Activated T-cell treated with anti-CD3 and anti-CD28 coated beads, Interleukin-2, amount 50 U/mL, for 4 hours (primary cell): ENCODE data around the gene CYP39A1. TPM values are rescaled to one million over a fixed set of nuclear protein-coding genes. Genes with fewer than 3 reads are reported as not detected.

Experiments
- ATAC-seq, 2 donors: fragments of 200-7000 bp; cut with Tn5 transposase; one replicate each; pipeline ENCODE4 v1.10.0; 2021
- DNase-seq: peaks from one replicate; pipeline ENCODE4 v3.0.0-alpha.2; 2020
- H3K27me3 Mint-ChIP-seq: one replicate; pipeline ENCODE4 v1.8.0; 2021; ENCODE audit warnings: low read depth, mixed read lengths
- H3K36me3 Mint-ChIP-seq: one replicate; pipeline ENCODE4 v1.8.0; 2022; ENCODE audit warnings: mixed read lengths; ENCODE audit not compliant: insufficient read depth
- H3K4me1 Mint-ChIP-seq: one replicate; pipeline ENCODE4 v1.8.0; 2021; ENCODE audit warnings: low read depth, mixed read lengths
- H3K4me3 Mint-ChIP-seq: one replicate; pipeline ENCODE4 v1.8.0; 2021; ENCODE audit warnings: mild to moderate bottlenecking, moderate library complexity, mixed read lengths
- H3K9me3 Mint-ChIP-seq: one replicate; pipeline ENCODE4 v1.8.0; 2021; ENCODE audit warnings: mixed read lengths
- total RNA-seq, 3 donors: library from RNA; stranded (reverse); gene quantifications; one replicate each; pipeline ENCODE4 v1.2.1, GENCODE V29; 2021

Gene CYP39A1
- total RNA-seq, 3 donors from 2014 or later = not detected

DNA sequence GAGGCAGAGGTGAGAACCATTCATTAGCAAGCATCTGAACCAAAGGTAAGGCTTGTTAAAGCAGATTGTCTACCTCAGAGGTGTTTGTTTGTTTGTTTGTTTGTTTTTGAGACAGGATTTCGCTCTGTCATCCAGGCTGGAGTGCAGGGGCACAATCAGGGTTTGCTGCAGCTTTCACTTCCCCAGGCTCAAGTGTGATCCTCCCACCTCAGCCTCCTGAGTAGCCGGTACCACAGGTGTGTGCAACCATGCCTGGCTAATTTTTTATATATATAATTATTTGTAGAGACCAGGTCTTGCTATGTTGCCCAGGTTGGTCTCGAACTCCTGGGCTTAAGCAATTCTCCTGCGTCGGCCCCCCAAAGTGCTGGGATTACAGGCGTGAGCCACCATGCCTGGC is 17.2 kb downstream of the CYP39A1 start:
- H3K4me3 Mint-ChIP-seq = no peak overlapping the region
- no peaks in the 10 kb centered on the region for H3K36me3 Mint-ChIP-seq
- H3K27me3 Mint-ChIP-seq = peaks cover 16% of the 10 kb centered on the region
- no peaks in the 10 kb centered on the region for H3K9me3 Mint-ChIP-seq
- DNase-seq (no peak), ATAC-seq (no peak)
- H3K4me1 Mint-ChIP-seq = no peaks in the 10 kb centered on the region

GRCh38 chr6:46632053-46632452 is 20.6 kb downstream of the CYP39A1 start:
- DNase-seq (no peak), ATAC-seq (no peak)
- H3K27me3 Mint-ChIP-seq = peaks cover 4% of the 10 kb centered on the region
- H3K4me3 Mint-ChIP-seq = no peak overlapping the region
- no peaks in the 10 kb centered on the region for H3K36me3 Mint-ChIP-seq
- H3K4me1 Mint-ChIP-seq = no peaks in the 10 kb centered on the region
- H3K9me3 Mint-ChIP-seq = no peaks in the 10 kb centered on the region

DNA sequence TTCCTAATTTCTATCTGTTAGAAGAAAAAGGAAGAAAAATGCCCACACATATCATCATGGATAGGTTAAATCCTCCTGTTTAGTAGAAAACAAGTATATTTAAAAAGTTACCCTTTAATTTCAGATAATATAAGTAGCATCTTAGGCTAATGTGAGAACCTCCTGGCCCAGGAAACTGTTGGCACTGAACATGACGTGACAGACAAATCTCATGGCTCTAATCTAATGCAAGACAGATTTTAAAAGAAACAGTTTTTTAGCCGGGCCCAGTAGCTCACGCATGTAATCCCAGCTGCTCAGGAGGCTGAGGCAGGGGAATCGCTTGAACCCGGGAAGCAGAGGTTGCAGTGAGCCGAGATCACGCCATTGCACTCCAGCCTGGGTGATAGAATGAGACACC is 22.9 kb downstream of the CYP39A1 start:
- Mint-ChIP-seq H3K4me1 (peaks cover 5% of the 10 kb centered on the region), H3K9me3 (no peaks in the 10 kb centered on the region), H3K36me3 (no peaks in the 10 kb centered on the region), H3K27me3 (peaks cover 2% of the 10 kb centered on the region), H3K4me3 (no peak overlapping the region)
- ATAC-seq = no peak
- DNase-seq = no peak

DNA sequence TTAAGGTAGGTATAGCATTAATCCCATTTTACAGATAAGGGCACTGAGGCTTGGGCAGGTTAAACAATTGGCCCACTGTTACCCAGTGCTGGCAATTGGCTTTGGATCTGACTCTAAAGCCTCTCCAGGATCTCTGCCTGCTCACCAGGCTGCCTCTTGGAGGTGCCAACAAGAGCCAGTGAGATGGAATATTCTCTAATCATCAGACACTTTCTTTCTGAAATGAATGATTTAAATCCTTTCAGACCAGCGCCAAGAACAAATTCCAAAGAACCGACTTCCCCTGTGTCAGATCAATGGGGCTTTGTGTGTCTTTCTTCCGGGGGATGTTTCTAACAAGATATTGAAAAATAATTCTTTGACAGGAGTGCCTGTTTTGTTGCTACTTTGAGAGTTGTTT is 23.6 kb downstream of the CYP39A1 start:
- ATAC-seq = no peak
- Mint-ChIP-seq H3K9me3 (no peaks in the 10 kb centered on the region), H3K27me3 (peaks cover 2% of the 10 kb centered on the region), H3K4me3 (no peak overlapping the region), H3K4me1 (peaks cover 5% of the 10 kb centered on the region), H3K36me3 (no peaks in the 10 kb centered on the region)
- no peak for DNase-seq

- ATAC-seq (no peak), DNase-seq (no peak)
- H3K4me1 Mint-ChIP-seq = peaks cover 5% of the 10 kb centered on the region
- no peak overlapping the region for H3K4me3 Mint-ChIP-seq
- peaks cover 2% of the 10 kb centered on the region for H3K27me3 Mint-ChIP-seq
- H3K9me3 Mint-ChIP-seq = no peaks in the 10 kb centered on the region
- no peaks in the 10 kb centered on the region for H3K36me3 Mint-ChIP-seq
Measured at GRCh38 chr6:46628498-46628897, 24.1 kb downstream of the CYP39A1 start.

DNA sequence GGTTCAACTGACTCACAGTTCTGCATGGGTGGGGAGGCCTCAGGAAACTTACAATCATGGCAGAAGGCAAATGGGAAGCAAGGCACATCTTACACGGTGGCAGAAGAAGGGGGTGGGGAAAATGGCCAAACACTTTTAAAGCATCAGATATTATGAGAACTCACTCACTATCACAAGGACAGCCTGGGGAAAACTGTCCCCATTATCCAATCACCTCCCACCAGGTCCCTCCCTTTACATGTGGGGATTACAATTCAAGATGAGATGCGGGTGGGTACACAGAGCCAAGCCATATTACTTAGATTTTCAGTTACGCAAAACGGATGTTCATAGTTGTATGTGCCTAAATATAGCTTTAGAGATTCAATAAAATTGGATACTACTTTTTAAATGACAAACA is 25.6 kb downstream of the CYP39A1 start:
- DNase-seq = no peak
- no peaks in the 10 kb centered on the region for H3K9me3 Mint-ChIP-seq
- H3K27me3 Mint-ChIP-seq = no peaks in the 10 kb centered on the region
- no peak overlapping the region for H3K4me3 Mint-ChIP-seq
- H3K4me1 Mint-ChIP-seq = peaks cover 5% of the 10 kb centered on the region
- no peak for ATAC-seq
- no peaks in the 10 kb centered on the region for H3K36me3 Mint-ChIP-seq

DNA sequence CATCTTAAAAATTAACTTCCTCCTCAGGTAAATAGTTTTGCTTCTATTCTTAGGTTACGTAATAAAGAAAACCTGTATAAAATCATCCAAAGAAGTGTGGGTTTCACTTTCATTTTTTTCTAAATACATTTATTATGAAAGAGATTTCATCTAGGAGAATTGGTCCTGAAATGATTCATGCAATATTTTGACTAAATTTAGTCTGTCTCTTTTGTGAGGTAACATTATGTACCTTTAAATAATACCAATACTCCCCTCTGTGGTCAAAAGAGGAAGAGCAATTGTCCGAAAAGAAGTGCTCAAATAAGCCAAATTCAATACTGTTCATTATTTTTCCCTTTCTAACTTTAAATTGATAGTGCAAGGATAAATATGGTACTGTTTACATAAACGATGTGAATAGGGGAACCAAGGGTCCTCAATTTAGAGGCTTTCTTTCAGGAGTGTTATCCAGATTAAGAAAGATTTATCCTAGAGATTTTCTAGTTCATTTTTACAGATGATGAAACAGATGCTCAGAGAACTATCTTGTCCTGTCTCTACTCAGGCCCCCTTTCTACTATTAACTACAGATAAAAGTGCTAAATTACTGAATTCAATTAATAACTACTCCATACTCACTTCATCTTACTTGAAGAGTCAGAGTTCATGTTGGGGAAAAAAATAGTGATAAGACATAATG is 26.2 kb downstream of the CYP39A1 start:
- H3K27me3 Mint-ChIP-seq = peaks cover 2% of the 10 kb centered on the region
- H3K4me3 Mint-ChIP-seq = no peak overlapping the region
- H3K36me3 Mint-ChIP-seq = no peaks in the 10 kb centered on the region
- no peak for DNase-seq
- H3K4me1 Mint-ChIP-seq = peaks cover 5% of the 10 kb centered on the region
- peak in 1 of 2 donors; percentile 18 for ATAC-seq
- no peaks in the 10 kb centered on the region for H3K9me3 Mint-ChIP-seq

GRCh38 chr6:46618726-46619125 is 33.9 kb downstream of the CYP39A1 start:
- peaks cover 9% of the 10 kb centered on the region for H3K27me3 Mint-ChIP-seq
- H3K4me1 Mint-ChIP-seq = no peaks in the 10 kb centered on the region
- no peak for ATAC-seq
- no peaks in the 10 kb centered on the region for H3K36me3 Mint-ChIP-seq
- H3K4me3 Mint-ChIP-seq = no peak overlapping the region
- no peak for DNase-seq
- H3K9me3 Mint-ChIP-seq = no peaks in the 10 kb centered on the region

- H3K4me3 Mint-ChIP-seq = no peak overlapping the region
- peaks cover 5% of the 10 kb centered on the region for H3K27me3 Mint-ChIP-seq
- H3K9me3 Mint-ChIP-seq = no peaks in the 10 kb centered on the region
- H3K36me3 Mint-ChIP-seq = no peaks in the 10 kb centered on the region
- no peak for DNase-seq
- no peaks in the 10 kb centered on the region for H3K4me1 Mint-ChIP-seq
- no peak for ATAC-seq
Measured at GRCh38 chr6:46612645-46613044, 40.0 kb downstream of the CYP39A1 start.

- DNase-seq (no peak), ATAC-seq (no peak)
- peaks cover 5% of the 10 kb centered on the region for H3K27me3 Mint-ChIP-seq
- H3K4me3 Mint-ChIP-seq = no peak overlapping the region
- H3K9me3 Mint-ChIP-seq = no peaks in the 10 kb centered on the region
- no peaks in the 10 kb centered on the region for H3K4me1 Mint-ChIP-seq
- no peaks in the 10 kb centered on the region for H3K36me3 Mint-ChIP-seq
Measured at GRCh38 chr6:46610862-46611553, 41.6 kb downstream of the CYP39A1 start.

DNA sequence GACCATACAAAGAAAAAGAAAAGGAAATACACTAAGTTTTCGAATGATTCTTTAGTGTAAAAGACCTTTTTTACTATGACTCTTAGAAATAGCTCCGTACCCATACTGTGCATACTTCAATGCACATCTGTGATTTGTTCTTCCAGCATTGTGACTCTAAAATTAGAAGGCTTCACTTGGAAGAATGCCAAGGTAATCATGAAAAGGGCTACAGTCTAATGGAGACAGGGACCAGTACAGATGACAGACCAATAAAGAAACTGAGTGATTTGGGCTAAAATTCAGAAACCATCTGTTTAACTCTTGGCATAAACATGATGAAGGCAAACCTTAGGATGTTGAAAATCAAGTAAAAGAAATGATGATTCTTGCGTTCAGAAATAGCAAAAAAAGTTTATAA is 46.3 kb downstream of the CYP39A1 start:
- Mint-ChIP-seq H3K4me3 (no peak overlapping the region), H3K27me3 (peaks cover 2% of the 10 kb centered on the region), H3K36me3 (no peaks in the 10 kb centered on the region), H3K4me1 (no peaks in the 10 kb centered on the region), H3K9me3 (no peaks in the 10 kb centered on the region)
- ATAC-seq (no peak), DNase-seq (no peak)

DNA sequence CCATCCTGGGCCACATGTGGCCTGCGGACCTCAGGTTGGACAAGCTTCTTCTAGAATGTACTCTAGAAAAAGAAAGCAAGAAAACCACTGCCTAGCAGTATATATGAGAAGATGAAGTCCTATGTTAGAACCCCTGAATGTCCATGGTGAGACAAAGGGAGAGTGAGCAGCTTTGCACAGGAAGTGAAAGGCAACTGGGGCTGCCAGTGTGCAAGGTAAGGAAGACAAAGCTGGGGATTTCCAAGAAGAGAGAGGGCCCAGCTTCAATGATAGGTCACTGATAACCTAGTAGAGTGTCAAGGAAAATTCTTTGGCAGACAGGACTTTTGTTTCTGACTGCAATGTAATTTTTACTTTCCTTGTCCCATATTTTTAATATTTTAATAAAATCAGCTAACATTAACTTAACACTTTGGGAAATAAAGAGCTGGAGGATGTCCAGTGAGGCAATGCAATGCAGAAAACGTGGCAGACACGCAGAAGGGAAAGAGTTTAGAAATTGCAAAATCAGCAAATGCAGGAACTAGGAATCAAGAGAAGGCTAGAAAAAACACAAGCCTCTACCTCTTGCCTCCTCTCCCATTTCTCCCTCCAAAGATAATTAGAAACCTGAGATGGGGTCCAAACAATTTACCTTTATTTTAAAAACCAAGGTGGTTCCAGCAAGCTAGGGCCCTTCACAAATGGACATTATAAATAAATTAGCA is 47.4 kb downstream of the CYP39A1 start:
- ATAC-seq = no peak
- Mint-ChIP-seq H3K4me3 (no peak overlapping the region), H3K9me3 (no peaks in the 10 kb centered on the region), H3K27me3 (peaks cover 9% of the 10 kb centered on the region), H3K4me1 (no peaks in the 10 kb centered on the region), H3K36me3 (no peaks in the 10 kb centered on the region)
- DNase-seq = no peak

- no peaks in the 10 kb centered on the region for H3K4me1 Mint-ChIP-seq
- H3K36me3 Mint-ChIP-seq = no peaks in the 10 kb centered on the region
- H3K27me3 Mint-ChIP-seq = peaks cover 18% of the 10 kb centered on the region
- no peak for DNase-seq
- no peak overlapping the region for H3K4me3 Mint-ChIP-seq
- H3K9me3 Mint-ChIP-seq = peaks cover 11% of the 10 kb centered on the region
- no peak for ATAC-seq
Measured at GRCh38 chr6:46598215-46598614, 54.4 kb downstream of the CYP39A1 start.

DNA sequence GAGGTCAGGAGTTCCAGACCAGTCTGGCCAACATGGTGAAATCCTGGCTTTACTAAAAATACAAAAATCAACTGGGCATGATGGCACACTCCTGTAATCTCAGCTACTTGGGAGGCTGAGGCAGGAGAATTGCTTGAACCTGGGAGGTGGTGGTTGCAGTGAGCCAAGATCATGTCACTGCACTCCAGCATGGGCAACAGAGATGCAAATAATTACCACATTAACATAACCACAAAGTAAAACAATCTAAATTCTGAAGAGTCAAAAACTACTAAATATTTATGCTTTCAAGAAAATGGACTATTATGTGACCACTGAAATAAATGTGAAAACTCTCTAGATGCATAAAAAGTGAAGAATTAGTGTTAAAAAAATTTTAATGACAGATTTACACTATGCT is 59.9 kb downstream of the CYP39A1 start:
- Mint-ChIP-seq H3K9me3 (peaks cover 11% of the 10 kb centered on the region), H3K36me3 (no peaks in the 10 kb centered on the region), H3K27me3 (peaks cover 21% of the 10 kb centered on the region), H3K4me1 (no peaks in the 10 kb centered on the region), H3K4me3 (no peak overlapping the region)
- ATAC-seq (no peak), DNase-seq (no peak)

- no peak for DNase-seq
- H3K27me3 Mint-ChIP-seq = peaks cover 21% of the 10 kb centered on the region
- H3K9me3 Mint-ChIP-seq = peaks cover 11% of the 10 kb centered on the region
- no peaks in the 10 kb centered on the region for H3K4me1 Mint-ChIP-seq
- no peaks in the 10 kb centered on the region for H3K36me3 Mint-ChIP-seq
- no peak overlapping the region for H3K4me3 Mint-ChIP-seq
- no peak for ATAC-seq
Measured at GRCh38 chr6:46592046-46592445, 60.6 kb downstream of the CYP39A1 start.
